CD14-positive monocyte (primary cell): ENCODE results near the gene LPO. TPM values are rescaled to one million over a fixed set of nuclear protein-coding genes. Genes with fewer than 3 reads are reported as not detected.

Experiments
- DNase-seq, 3 donors: peaks; one replicate each; pipeline ENCODE4 v3.0.0-alpha.2; 2011 to 2022
- H2AFZ ChIP-seq: 2 replicates; pipeline ENCODE4 v1.6.0; 2012; ENCODE audit warnings: mild to moderate bottlenecking, low read depth, low read length, inconsistent platforms; ENCODE audit not compliant: insufficient read depth, poor library complexity, severe bottlenecking
- H3K27ac ChIP-seq, 2 donors: 1 replicate in 1 of 2; 2 replicates in 1 of 2; pipeline ENCODE4 v1.5.1; 2012 to 2013; ENCODE audit warnings: low read length in 2 of 2, control low read depth in 1 of 2, inconsistent platforms in 1 of 2, low read depth in 1 of 2, mild to moderate bottlenecking in 1 of 2
- H3K27me3 ChIP-seq, 2 donors: one replicate each; pipeline versions ENCODE4 v1.6.0 to v1.6.1; 2011 to 2013; ENCODE audit warnings: low read length in 2 of 2; ENCODE audit not compliant: control insufficient read depth in 2 of 2, insufficient read depth in 2 of 2
- H3K36me3 ChIP-seq, 2 donors: replicated peaks in 1 of 2; 1 replicate in 1 of 2; 2 replicates in 1 of 2; pipeline versions ENCODE4 v1.5.1 to v1.6.1; 2012 to 2013; ENCODE audit warnings: low read length in 2 of 2, control low read depth in 1 of 2, inconsistent platforms in 1 of 2, mild to moderate bottlenecking in 1 of 2; ENCODE audit not compliant: insufficient read depth in 2 of 2, control insufficient read depth in 1 of 2
- H3K4me1 ChIP-seq, 2 donors: 1 replicate in 1 of 2; 2 replicates in 1 of 2; pipeline versions ENCODE4 v1.5.1 to v1.6.1; 2012 to 2013; ENCODE audit warnings: low read length in 2 of 2, control low read depth in 1 of 2, inconsistent platforms in 1 of 2, mild to moderate bottlenecking in 1 of 2, moderate library complexity in 1 of 2; ENCODE audit not compliant: insufficient read depth in 2 of 2, control insufficient read depth in 1 of 2
- H3K4me2 ChIP-seq: replicated peaks from 2 replicates; pipeline ENCODE3; 2012; ENCODE audit warnings: low read length, moderate library complexity, mild to moderate bottlenecking; ENCODE audit not compliant: poor library complexity, severe bottlenecking; ENCODE audit errors: extremely low read depth
- H3K4me3 ChIP-seq, 3 experiments: fragments of 200-600 bp in 1 of 3; sonication (generic) in 1 of 3; replicated peaks in 1 of 3; 1 replicate in 2 of 3; 2 replicates in 1 of 3; pipeline ENCODE4 v1.5.1; 2011 to 2013; ENCODE audit warnings: low read length in 3 of 3, mild to moderate bottlenecking in 3 of 3, control low read depth in 2 of 3, low read depth in 2 of 3, inconsistent platforms in 1 of 3, moderate library complexity in 1 of 3
- H3K79me2 ChIP-seq: 2 replicates; pipeline ENCODE4 v1.6.0; 2012; ENCODE audit warnings: mild to moderate bottlenecking, control low read depth, inconsistent platforms, low read length, moderate library complexity; ENCODE audit not compliant: insufficient read depth
- H3K9ac ChIP-seq: 2 replicates; pipeline ENCODE4 v1.6.0; 2017; ENCODE audit warnings: low read length, mild to moderate bottlenecking; ENCODE audit not compliant: insufficient read depth, poor library complexity, severe bottlenecking
- H3K9me3 ChIP-seq, 2 donors: replicated peaks in 1 of 2; 1 replicate in 1 of 2; 2 replicates in 1 of 2; pipeline versions ENCODE4 v1.5.1 to v1.6.1; 2012 to 2013; ENCODE audit warnings: low read length in 2 of 2, control low read depth in 1 of 2; ENCODE audit not compliant: control insufficient read depth in 1 of 2, insufficient read depth in 1 of 2
- H4K20me1 ChIP-seq: 2 replicates; pipeline ENCODE4 v1.6.0; 2012; ENCODE audit warnings: mild to moderate bottlenecking, low read length, control low read depth, moderate library complexity; ENCODE audit not compliant: insufficient read depth
- H3K27ac Mint-ChIP-seq, 7 donors: one replicate each; pipeline ENCODE4 v1.8.0; 2020; ENCODE audit warnings: mild to moderate bottlenecking in 7 of 7, mixed read lengths in 7 of 7, moderate library complexity in 6 of 7, inconsistent platforms in 2 of 7
- H3K27me3 Mint-ChIP-seq, 3 donors: one replicate each; pipeline ENCODE4 v1.8.0; 2021 to 2022; ENCODE audit warnings: low read depth in 3 of 3, mild to moderate bottlenecking in 3 of 3, mixed read lengths in 3 of 3, moderate library complexity in 3 of 3, inconsistent platforms in 1 of 3
- H3K36me3 Mint-ChIP-seq, 2 donors: one replicate each; pipeline ENCODE4 v1.8.0; 2020; ENCODE audit warnings: mixed read lengths in 2 of 2, inconsistent platforms in 1 of 2, mild to moderate bottlenecking in 1 of 2
- H3K4me1 Mint-ChIP-seq: one replicate; pipeline ENCODE4 v1.8.0; 2020; ENCODE audit warnings: mild to moderate bottlenecking, mixed read lengths
- H3K4me3 Mint-ChIP-seq, 2 donors: one replicate each; pipeline ENCODE4 v1.8.0; 2020; ENCODE audit warnings: mild to moderate bottlenecking in 2 of 2, mixed read lengths in 2 of 2, moderate library complexity in 1 of 2
- H3K9me3 Mint-ChIP-seq, 7 donors: one replicate each; pipeline ENCODE4 v1.8.0; 2020 to 2022; ENCODE audit warnings: mixed read lengths in 7 of 7, mild to moderate bottlenecking in 6 of 7, moderate library complexity in 6 of 7, inconsistent platforms in 2 of 7
- CTCF ChIP-seq: fragments of 200-600 bp; IDR thresholded peaks from one replicate; pipeline ENCODE4 v1.8.0; 2022; ENCODE audit warnings: antibody characterized with exemption, mild to moderate bottlenecking
- WGBS: methylation state at CpG from one replicate; pipeline ENCODE4 v1.1.5; 2013; ENCODE audit warnings: missing lambda C conversion rate; ENCODE audit not compliant: insufficient coverage; 5-methylcytosine and 5-hydroxymethylcytosine counted together
- intact Hi-C, 2 donors: fragments of 100-400 bp; cut with micrococcal nuclease; formaldehyde crosslinking; loops; one replicate each; pipeline versions ENCODE4 v1.15.0 to v1.15.1; 2023
- polyA plus RNA-seq, 3 donors: library from polyadenylated mRNA; depleted of rRNA in 1 of 3; unstranded in 2 of 3; stranded (reverse) in 1 of 3; fragments of 300-500 nt in 2 of 3; fragments of >200 nt in 1 of 3; fragmentation: Illumina TruSeq in 2 of 3; gene quantifications; 1 replicate in 2 of 3; 2 replicates in 1 of 3; pipeline ENCODE4 v1.2.3, GENCODE V29; 2012 to 2021

LPO gene
- polyA plus RNA-seq, 3 donors = 0.04 to 0.43 TPM; not detected in 1

GRCh38 chr17:58193641-58194255, 44.6 kb upstream of the LPO start:
- no peak for DNase-seq
- intact Hi-C loops = no loop called here
- Mint-ChIP-seq H3K27me3 (peaks cover 24 to 36% (median 27%) of the 10 kb centered on the region in 3 donors), H3K27ac (no peak overlapping the region), H3K4me3 (no peak overlapping the region), H3K36me3 (no peaks in the 10 kb centered on the region), H3K4me1 (peaks cover 5% of the 10 kb centered on the region), H3K9me3 (peaks cover 0 to 2% (median 0%) of the 10 kb centered on the region in 7 donors)
- H3K27me3 ChIP-seq = no peaks in the 10 kb centered on the region
- TF ChIP-seq CTCF = no peak
- 89% methylated on average over 15 of the region's 18 CpGs for WGBS
- H3K27ac ChIP-seq = no peak overlapping the region
- no peaks in the 10 kb centered on the region for H3K9me3 ChIP-seq
- no peaks in the 10 kb centered on the region for H3K79me2 ChIP-seq
- no peak overlapping the region for H3K4me3 ChIP-seq
- H3K4me2 ChIP-seq = no peak overlapping the region
- H4K20me1 ChIP-seq = no peaks in the 10 kb centered on the region
- no peak overlapping the region for H2AFZ ChIP-seq
- H3K36me3 ChIP-seq = no peaks in the 10 kb centered on the region
- no peaks in the 10 kb centered on the region for H3K4me1 ChIP-seq
- H3K9ac ChIP-seq = no peak overlapping the region

GRCh38 chr17:58195518-58196123, 42.8 kb upstream of the LPO start:
- no peak for DNase-seq
- Histone ChIP-seq H3K9ac (no peak overlapping the region), H2AFZ (no peak overlapping the region), H3K79me2 (no peaks in the 10 kb centered on the region), H3K27me3 (no peaks in the 10 kb centered on the region), H3K4me2 (no peak overlapping the region), H3K4me3 (no peak overlapping the region), H3K9me3 (no peaks in the 10 kb centered on the region), H3K36me3 (no peaks in the 10 kb centered on the region), H3K27ac (no peak overlapping the region), H4K20me1 (no peaks in the 10 kb centered on the region), H3K4me1 (no peaks in the 10 kb centered on the region)
- peaks cover 6% of the 10 kb centered on the region for H3K4me1 Mint-ChIP-seq
- H3K27me3 Mint-ChIP-seq = peaks cover 17 to 40% (median 26%) of the 10 kb centered on the region in 3 donors
- H3K36me3 Mint-ChIP-seq = no peaks in the 10 kb centered on the region
- no peak overlapping the region for H3K27ac Mint-ChIP-seq
- WGBS = 100% methylated on average over 2 of the region's 5 CpGs
- peaks cover 0 to 2% (median 0%) of the 10 kb centered on the region in 7 donors for H3K9me3 Mint-ChIP-seq
- TF ChIP-seq CTCF = no peak
- intact Hi-C loops = no loop called here
- no peak overlapping the region for H3K4me3 Mint-ChIP-seq
